ENCODE data around the gene ATP1B1. TPM values are rescaled to one million over a fixed set of nuclear protein-coding genes. Genes with fewer than 3 reads are reported as not detected.

Gene ATP1B1
- total and polyA plus RNA-seq, 2 of the 13 experiments (the other 11 are each of a cell fraction or from before 2014, with no cell fraction given): 134 to 135 TPM

GRCh38 chr1:169115891-169116585, 9.5 kb downstream of the ATP1B1 start (continued):
- TF ChIP-seq ZNF142 (CRISPR knock-in tag; IDR thresholded peaks at IDR 0.05): peak; percentile 74
- no peak for TF ChIP-seq KDM5B (CRISPR knock-in tag; IDR thresholded peaks at IDR 0.05; ENCODE audit: borderline replicate concordance)
- TF ChIP-seq ZNF460 (CRISPR knock-in tag; IDR thresholded peaks at IDR 0.05; ENCODE audit: borderline replicate concordance): no peak
- no peak for TF ChIP-seq RORA (CRISPR knock-in tag; IDR thresholded peaks at IDR 0.05)
- no peak for TF ChIP-seq ZNF569 (CRISPR knock-in tag; IDR thresholded peaks at IDR 0.05; ENCODE audit: borderline replicate concordance)
- no peak for TF ChIP-seq MXD1 (CRISPR knock-in tag; IDR thresholded peaks at IDR 0.05)
- TF ChIP-seq HMG20A (CRISPR knock-in tag; IDR thresholded peaks at IDR 0.05; ENCODE audit: borderline replicate concordance): peak; percentile 80; the same call in 1 of the 2 replicates
- TF ChIP-seq ZNF207 (IDR thresholded peaks at IDR 0.05; ENCODE audit: borderline replicate concordance): no peak
- TF ChIP-seq ZNF3 (CRISPR knock-in tag; IDR thresholded peaks at IDR 0.05): no peak
- TF ChIP-seq JUN (CRISPR knock-in tag; IDR thresholded peaks at IDR 0.05): peak; percentile 48; the same call in 1 of the 2 replicates
- TF ChIP-seq MLX (CRISPR knock-in tag; IDR thresholded peaks at IDR 0.05): no peak; the same call in 1 of the 2 replicates
- no peak; the same call in 1 of the 2 replicates for TF ChIP-seq HIC2 (CRISPR knock-in tag; IDR thresholded peaks at IDR 0.05; ENCODE audit: low read depth)
- peak; percentile 83 for TF ChIP-seq RBM22 (optimal IDR thresholded peaks at IDR 0.05; ENCODE audit: low read length)
- peak; percentile 39; the same call in 1 of the 2 replicates for TF ChIP-seq NCOA5 (CRISPR knock-in tag; IDR thresholded peaks at IDR 0.05)
- TF ChIP-seq ZNF331 (CRISPR knock-in tag; IDR thresholded peaks at IDR 0.05): peak; percentile 75; the same call in 1 of the 2 replicates
- peak; percentile 46; the same call in 1 of the 2 replicates for TF ChIP-seq ZBTB25 (CRISPR knock-in tag; IDR thresholded peaks at IDR 0.05)
- TF ChIP-seq ZNF251 (CRISPR knock-in tag; IDR thresholded peaks at IDR 0.05): no peak
